HG02763 (cell line): ENCODE data around the gene ADAMTS9.
"Not testable (repeated sequence)": the region's sequence is repeated elsewhere in the genome, so short reads cannot be mapped to it uniquely, and the experiment has no call there.

Experiments used
- ATAC-seq: cut with Tn5 transposase; IDR thresholded peaks from one replicate; pipeline ENCODE4 v1.9.1; 2021; ENCODE audit warnings: mild to moderate bottlenecking, moderate library complexity; ENCODE audit not compliant: unreplicated experiment

Gene ADAMTS9

DNA sequence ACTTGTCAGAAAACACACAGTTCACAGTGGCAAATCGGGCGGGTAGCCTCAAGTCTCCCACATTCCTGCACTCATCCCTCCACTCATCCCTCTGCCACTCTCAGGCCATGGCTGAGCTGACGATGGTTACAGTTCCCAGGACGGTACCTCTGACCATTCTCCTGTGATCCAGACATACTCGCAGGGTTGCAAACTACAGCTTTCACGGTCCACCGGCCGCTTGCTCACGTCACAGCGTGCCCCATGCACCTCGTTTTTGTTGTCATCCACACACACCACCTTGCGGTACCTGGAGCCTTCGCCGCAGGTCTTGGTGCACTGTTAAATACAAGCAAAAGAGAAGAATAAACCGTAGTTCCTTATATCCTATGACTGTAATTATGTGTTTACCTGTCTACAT lies 137.1 kb downstream of the ADAMTS9 start:
- no peak for ATAC-seq

DNA sequence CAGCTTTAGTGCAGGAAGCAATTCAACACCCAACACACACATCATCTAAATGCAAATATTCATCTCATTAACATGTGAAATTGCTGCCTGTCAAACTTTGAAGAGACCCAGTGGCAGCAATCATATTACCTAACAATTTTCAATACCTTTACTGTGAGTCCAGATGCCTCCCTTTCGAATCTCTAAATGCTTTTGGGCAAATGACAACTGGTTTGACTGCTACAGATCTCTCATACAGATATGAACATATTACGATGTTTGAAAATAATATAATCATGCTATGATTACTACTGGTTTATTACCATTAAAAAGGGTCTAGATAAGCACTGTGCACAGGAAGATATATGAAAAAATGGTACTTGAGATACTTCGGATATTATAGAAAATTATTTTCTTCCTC lies 137.9 kb downstream of the ADAMTS9 start:
- ATAC-seq = no peak

DNA sequence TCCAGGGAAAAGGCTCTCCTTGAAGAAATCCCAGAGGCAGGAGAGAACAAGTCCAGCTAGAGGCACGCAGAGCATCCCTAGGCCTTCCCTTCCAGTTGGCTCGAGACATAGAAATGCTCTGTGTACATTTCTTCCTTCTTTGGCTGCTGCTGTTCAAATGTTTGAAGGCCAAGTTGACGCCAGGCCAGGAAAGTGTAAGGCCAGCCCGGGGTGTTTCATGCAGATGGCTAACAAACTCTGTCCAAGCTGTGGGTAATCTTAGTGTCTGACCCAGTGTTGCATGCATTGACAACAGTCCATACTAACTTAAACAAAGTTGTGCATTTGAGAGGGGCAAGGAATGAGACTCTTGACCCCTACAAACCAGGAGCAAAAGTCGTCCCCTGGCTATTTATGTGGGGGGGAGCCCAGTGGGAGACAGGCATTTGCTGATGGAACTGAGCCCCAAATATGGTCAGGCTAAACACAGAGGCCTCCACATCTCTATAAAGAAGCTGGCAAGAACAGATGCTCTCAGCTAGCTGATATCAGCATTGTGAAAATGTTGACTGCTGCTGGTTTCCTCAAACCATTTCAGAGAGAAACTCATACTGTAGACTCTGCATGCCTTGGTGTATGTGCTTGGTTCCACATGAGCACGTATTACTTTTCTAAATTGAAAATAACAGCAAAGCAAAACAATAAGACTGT lies 139.5 kb downstream of the ADAMTS9 start:
- ATAC-seq = no peak

DNA sequence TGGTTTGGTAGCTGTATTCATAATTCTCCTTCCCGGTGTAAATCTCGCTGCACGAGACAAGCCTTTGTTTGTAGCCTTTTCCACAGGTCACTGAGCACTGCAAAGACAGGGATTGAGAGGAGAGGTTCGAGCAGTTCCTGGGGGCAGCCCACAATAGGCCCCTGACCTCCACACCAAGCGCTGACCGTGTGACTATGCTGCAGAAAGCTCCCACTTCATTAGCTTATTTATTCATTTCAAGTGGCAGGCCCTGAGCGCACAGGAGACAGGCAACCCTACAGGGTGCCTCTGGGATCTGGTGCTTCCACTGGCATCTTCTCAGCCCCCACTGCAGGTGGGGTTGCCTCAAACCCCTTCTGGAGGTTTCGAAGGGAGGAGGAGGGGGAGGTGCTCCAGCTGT lies 140.9 kb downstream of the ADAMTS9 start:
- no peak for ATAC-seq

DNA sequence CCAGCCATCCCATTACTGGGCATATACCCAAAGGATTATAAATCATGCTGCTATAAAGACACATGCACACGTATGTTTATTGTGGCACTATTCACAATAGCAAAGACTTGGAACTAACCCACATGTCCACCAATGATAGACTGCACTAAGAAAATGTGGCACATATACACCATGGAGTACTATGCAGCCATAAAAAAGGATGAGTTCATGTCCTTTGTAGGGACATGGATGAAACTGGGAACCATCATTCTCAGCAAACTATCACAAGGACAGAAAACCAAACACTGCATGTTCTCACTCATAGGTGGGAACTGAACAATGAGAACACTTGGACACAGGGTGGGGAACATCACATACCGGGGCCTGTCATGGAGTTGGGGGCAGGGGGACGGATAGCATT lies 142.6 kb downstream of the ADAMTS9 start:
- ATAC-seq = not testable (repeated sequence)

DNA sequence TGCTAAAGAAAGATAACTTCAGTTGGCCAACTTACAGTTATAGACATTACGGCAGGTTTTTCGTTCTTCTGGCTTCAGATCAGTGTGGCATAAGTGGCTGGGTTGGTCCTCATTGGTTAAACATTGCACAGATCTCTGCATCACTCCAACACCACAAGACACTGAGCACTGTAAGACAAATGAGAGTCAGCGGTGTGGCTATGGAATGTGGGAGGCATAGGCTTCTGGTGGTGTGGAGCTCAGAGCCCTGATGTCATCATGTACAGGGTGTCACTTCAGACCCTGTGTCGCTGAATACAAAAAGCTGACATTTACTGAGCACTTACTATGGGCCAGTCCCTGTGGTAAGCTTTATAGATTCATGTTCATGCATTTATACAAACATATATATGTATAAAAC lies 146.0 kb downstream of the ADAMTS9 start:
- no peak for ATAC-seq

DNA sequence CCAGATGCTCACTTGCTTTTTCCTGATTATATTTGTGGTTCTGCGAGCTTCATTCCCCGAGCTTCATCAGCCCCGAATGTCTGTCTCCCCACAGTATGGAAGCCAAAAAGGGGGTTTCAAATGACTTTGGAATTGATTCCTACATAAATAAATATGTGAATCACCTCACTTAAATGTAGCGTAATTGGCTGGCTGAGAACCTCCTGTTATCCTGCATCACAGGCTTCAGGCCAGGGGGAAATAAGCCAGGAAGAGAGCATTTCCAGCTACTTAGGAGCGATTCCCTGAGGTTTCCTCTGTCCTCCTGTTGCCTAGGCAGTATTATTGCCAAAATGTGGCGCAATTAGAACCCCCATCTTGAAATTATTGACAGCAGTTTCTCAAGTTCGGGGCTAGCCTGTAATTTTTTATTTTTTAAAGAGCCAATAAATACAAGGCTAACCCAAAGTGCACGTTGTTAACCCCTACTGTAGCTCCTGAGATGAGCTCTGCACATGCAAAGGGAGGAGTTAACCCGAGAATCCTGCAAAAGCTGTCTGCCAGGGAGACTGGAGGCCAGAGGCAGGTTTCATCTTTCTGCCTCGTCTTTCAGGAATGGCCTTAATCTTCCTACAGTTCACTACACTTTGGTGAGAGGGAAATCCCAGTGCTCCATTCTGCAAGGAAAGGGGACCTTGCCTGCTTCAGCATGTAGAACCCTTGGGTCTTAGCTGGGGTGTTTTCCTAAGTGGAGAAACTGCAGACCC lies 148.2 kb downstream of the ADAMTS9 start:
- no peak for ATAC-seq

DNA sequence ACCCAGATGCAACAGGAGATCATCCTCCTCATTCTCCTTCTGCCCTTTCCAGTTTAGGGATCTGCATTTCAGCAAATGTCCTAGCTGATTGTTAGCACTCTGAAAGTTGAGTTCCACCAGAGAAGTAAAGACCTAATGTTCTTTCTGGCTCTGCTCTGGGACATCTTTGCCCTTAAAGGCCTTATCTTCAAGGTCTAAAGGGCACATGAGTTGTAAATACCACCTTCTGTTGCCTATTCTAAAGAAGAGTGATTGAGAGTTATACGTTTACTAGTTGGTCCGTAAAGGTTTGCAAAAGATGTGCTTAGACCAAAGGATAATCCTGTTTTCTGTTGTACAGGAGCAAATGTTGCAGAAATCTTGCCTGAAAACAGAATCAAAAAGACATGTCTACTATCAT lies 151.6 kb downstream of the ADAMTS9 start:
- ATAC-seq = no peak

DNA sequence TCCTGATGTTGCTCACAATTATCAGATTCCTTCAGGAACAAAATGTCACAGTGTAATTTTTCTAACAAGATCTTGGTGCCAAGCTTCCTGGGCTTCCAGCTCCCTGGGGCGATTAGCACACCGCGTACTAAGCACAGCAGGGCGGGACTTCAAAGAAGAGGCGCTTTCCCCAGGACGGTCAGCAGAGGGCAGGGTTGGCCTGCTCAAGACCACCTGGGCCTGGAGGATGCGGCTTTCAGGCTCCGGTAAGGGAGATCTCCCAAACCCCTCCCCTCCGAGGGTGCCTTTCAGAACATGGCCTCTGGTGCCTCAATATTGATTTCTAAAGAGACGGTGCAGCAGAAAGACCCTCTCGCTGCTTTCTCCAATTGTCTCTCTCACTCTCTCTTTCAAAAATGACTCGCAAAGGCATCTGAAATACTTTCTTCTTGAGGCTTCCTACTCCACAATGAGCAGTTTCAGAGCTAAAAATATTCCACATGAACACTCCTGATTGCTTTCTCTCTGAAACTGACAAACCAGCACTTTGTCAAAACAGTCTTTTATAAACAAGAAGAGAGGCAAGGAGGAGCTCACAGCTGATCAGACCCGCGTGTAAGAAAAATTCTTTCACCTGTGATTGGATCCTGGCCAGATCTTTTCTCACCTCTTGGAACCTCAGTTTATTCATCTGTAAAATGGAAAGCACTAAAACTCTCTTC lies 154.0 kb downstream of the ADAMTS9 start:
- ATAC-seq = peak; percentile 89

DNA sequence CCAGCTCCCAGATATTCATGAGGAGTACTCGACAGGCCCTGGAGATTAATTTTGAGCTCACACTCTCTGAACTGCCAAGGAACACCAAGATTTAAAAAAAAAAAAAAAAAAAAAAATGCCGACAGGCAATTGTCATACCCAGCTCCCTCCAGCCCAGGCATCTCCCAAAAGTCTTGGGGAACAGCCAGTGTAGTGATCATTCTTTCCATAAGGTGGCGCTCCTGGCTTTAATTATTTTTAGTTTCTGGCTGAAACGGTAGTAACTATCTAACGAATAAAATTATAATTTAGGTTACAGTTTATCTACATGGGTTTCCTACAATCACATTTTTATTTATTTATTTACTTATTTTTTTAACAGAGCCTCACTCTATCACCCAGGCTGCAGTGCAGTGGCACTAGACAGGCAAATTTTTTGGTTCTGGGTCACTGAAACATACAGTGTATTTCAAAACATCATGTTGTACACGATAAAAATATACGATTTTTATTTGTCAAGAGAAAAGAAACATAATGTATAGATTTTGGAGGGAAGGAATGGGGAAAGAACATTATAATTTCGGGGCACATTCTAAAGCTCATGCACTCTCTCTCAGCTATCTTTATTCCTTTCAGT lies 157.3 kb downstream of the ADAMTS9 start:
- ATAC-seq = no peak

DNA sequence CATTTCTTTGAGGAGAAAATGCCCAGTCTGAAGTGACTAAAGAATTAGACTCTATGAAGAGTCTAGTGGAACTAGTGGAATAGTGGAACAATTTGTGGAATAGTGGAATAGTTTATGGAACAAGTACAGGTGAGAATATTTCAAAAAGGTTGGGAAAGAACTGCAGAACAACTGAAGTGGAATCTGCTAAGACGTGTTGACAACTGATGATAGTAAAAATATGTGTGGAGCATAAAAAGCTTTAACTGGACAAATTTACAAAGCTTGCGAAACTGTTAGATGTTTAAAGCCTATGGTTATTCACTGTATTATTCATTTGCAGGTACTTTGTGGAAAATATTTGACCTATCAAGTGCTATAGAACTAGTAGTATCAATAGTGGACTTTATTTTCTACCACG lies 164.5 kb downstream of the ADAMTS9 start:
- no peak for ATAC-seq

DNA sequence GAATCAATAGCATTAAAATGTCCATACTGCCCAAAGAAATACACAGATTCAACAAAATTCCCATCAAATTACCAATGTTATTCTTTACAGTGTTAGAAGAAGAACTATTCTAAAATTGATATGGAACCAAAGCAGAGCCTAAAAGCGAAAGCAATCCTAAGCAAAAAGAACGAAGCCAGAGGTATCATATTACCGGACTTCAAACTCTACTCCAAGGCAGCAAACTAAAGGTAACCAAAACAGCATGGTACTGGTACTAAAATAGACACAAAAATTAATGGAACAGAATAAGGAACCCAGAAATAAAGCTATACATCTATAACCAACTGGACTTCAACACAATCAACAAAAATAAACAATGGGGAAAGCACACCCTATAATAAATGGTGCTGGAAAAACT lies 167.5 kb downstream of the ADAMTS9 start:
- ATAC-seq = no peak

DNA sequence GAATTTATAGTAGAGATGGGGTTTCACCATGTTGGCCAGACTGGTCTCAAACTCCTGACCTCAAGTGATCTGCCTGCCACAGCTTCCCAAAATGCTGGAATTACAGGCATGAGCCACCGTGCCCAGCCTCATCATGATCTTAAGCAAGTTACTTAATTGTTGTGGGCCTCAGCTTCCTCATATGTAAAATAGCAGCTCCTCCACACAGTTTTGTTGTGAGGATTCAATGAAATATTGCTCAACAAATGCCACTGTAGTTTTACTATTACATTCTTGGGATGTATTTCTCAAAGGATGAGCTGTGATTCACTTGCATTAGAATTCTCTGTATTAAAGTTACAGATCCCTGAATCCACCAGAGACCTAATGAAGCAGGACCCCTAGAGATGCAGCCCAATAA lies 168.8 kb downstream of the ADAMTS9 start:
- no peak for ATAC-seq

DNA sequence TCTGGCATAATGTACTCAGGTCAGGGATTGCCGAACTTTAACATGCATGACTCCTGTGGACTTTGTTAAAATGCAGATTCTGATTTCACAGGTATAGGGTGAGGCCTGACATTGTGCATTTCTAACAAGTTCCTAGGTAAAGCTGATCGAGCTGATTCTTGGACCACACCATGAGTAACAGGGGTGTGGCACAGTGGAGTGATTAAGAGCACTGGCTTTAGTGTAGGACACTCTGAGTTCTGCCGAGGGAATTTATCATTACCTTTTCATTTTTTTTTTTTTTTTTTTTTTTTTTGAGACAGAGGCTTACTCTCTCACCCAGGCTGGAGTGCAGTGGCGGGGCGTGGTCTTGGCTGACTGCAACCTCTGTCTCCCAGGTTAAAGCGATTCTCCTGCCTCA lies 169.3 kb downstream of the ADAMTS9 start:
- ATAC-seq = no peak

DNA sequence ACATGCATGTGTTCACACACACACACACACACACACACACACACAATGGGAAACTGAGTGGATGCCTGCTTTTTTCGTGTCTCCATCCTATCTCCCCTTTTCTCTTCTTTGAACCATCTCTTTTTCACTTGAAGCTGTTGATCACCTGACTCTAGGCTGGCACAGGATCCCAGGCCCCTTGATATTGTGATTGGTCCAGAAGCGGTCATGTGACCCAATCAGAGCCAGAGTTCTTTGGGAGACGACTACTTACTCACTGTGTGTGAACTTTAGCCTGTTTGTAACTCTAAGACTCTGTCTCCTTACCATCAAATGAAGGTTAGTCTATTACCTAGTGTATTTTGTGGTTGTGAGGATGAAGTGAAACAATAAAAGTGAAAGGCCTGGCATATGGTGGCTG lies 172.9 kb downstream of the ADAMTS9 start:
- no peak for ATAC-seq

DNA sequence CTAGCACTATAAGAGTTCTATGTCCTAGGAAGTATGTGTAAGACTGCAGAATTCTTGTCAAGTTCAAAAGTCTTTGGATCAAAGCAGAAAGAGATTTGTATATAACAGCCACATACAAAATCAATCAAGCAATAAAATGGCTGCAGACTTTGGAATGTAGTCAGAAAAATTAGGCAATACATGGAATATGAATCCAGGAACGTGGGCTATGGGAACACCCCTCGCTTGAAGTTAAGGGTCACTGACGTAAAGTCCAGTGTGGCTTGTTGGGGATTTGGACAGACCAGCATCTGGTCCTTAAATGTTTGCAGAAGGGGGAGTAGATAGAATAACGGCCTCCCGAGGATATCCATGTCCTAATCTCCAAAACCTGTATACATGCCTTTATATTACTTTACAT lies 178.6 kb downstream of the ADAMTS9 start:
- ATAC-seq = no peak

DNA sequence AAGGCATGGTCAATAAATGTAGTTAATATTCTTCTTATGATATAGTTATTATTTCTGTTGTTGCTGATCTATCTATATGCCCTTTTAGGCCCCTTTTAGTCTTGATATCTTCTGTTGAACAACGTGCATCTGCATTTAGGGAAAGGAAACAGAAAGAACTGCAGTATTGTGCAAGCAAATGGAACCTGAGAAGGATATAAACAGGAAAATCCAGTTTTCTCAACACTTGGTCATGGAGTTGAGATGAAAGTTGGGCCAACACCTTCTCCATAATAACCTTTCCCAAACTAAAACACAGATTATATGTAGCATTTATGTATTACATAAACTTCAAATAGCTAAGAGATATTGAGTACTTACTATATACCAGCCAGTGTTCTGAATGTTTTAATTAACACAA lies 179.7 kb downstream of the ADAMTS9 start:
- ATAC-seq = no peak

DNA sequence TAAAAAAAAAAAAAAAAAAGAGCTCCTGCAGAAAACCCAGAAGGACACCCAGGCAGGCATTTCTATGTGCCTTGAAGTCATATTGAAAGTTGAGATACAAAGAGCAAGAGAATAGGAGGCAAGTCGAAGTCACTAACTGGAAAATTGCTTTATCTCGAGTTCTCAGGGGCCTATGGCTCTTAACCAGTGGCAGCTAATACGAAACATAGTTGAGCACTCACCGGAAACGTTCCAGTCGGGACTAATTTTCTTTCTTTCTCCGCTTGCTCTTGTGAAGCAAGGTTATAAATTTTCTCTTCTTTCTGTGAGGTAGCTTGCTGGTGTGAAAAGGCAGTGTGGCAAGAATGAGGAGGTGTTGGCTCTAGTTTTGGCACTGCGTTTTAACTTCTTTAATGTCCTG lies 181.5 kb downstream of the ADAMTS9 start:
- ATAC-seq = no peak

DNA sequence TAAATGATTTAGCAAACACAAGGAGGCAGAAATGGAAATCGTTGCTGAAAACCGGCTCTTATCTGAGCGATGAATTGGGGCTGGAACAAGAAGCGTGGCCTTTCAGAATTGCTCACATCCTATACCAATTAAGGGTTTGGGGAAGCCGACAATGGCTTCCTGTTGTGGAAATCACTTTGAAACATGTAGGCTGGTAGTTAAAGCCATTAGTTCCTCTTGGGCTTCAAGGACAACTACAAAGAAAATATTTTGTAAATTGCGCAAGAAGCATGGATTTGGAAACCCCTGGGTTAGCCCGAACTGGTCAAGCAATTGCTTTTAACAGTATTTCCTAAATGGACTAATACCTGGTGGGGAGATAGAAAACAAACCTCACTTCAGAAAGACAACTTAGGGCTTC lies 182.4 kb downstream of the ADAMTS9 start:
- ATAC-seq = no peak

DNA sequence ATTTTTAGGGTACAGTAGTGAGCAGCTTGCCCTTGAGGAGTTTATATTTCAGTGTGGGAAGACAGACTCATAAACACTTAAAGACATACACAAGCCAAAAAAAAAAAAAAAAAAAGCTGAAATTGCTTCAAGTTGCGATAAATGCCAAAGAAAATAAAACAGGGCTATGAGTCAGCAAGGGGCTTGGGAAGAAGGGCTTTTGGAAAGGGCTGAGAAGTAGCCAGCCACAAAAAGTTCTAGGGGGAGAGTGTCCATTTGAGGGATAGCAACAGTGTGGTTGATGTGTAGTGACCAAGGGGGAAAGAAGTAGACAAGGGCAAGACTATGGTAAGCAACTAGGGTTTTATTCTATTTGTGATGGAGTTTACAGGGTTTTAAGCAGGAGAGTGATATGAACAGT lies 185.5 kb downstream of the ADAMTS9 start:
- ATAC-seq = no peak

DNA sequence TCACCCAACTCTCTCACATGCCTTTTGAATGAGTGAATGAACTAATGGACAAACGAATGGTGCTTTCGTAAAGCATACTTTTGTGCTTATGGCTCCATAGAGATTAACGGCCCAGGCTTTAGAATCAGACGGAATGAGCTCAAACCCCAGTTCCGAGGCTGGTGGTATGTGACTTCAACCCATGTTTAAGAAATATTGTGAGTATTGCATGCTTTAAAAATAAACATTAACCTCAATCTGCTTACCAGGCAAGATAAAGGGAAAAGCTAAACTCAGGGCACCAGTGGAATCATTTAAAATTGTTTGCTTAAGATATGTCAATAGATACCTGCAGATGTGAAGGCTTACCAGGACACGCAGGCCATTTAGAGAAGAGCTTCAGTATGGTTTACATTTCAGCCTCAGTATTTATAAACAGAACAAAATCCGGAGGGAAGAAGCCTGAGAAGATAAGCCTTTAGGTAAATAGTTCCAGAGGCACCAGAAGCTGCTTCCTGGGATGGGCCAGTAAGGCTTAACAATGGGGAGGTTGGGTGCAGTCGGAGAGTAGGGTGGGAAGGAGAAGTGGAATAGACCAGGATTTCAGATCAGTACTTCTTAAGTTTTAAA lies 186.4 kb downstream of the ADAMTS9 start:
- no peak for ATAC-seq
